ENCODE results near the gene WIPI1.

DNA sequence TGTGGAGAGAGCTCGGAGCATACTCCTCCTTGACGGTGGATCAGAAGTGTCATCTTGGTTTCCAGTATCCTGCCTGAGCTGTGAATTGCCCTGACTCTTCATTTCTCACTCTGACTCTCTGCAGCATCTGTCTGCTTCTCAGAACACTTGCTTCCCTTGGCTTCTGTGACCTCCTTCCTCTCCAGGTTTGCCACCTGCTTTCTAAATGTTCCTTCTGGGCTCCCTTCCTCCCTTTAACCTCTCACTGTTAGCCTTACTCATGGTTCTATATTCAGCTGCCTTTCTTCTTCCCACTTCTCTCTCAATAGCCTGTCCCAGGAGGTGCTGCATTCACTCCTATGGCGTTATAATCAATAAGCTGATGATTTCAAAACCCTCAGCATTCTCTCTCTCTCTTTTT lies 43.8 kb upstream of the WIPI1 start:
- TF ChIP-seq, protein P1, sequence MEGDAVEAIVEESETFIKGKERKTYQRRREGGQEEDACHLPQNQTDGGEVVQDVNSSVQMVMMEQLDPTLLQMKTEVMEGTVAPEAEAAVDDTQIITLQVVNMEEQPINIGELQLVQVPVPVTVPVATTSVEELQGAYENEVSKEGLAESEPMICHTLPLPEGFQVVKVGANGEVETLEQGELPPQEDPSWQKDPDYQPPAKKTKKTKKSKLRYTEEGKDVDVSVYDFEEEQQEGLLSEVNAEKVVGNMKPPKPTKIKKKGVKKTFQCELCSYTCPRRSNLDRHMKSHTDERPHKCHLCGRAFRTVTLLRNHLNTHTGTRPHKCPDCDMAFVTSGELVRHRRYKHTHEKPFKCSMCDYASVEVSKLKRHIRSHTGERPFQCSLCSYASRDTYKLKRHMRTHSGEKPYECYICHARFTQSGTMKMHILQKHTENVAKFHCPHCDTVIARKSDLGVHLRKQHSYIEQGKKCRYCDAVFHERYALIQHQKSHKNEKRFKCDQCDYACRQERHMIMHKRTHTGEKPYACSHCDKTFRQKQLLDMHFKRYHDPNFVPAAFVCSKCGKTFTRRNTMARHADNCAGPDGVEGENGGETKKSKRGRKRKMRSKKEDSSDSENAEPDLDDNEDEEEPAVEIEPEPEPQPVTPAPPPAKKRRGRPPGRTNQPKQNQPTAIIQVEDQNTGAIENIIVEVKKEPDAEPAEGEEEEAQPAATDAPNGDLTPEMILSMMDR (IDR thresholded peaks at IDR 0.05; ENCODE audit: insufficient read depth, low read length): no peak
- TF ChIP-seq POLR2AphosphoS5 (IDR thresholded peaks at IDR 0.05; ENCODE audit: low read depth): no peak
- TF ChIP-seq GABPA (IDR thresholded peaks at IDR 0.05; ENCODE audit: low read depth): no peak
- TF ChIP-seq, protein P2, sequence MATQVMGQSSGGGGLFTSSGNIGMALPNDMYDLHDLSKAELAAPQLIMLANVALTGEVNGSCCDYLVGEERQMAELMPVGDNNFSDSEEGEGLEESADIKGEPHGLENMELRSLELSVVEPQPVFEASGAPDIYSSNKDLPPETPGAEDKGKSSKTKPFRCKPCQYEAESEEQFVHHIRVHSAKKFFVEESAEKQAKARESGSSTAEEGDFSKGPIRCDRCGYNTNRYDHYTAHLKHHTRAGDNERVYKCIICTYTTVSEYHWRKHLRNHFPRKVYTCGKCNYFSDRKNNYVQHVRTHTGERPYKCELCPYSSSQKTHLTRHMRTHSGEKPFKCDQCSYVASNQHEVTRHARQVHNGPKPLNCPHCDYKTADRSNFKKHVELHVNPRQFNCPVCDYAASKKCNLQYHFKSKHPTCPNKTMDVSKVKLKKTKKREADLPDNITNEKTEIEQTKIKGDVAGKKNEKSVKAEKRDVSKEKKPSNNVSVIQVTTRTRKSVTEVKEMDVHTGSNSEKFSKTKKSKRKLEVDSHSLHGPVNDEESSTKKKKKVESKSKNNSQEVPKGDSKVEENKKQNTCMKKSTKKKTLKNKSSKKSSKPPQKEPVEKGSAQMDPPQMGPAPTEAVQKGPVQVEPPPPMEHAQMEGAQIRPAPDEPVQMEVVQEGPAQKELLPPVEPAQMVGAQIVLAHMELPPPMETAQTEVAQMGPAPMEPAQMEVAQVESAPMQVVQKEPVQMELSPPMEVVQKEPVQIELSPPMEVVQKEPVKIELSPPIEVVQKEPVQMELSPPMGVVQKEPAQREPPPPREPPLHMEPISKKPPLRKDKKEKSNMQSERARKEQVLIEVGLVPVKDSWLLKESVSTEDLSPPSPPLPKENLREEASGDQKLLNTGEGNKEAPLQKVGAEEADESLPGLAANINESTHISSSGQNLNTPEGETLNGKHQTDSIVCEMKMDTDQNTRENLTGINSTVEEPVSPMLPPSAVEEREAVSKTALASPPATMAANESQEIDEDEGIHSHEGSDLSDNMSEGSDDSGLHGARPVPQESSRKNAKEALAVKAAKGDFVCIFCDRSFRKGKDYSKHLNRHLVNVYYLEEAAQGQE (IDR thresholded peaks at IDR 0.05; ENCODE audit: insufficient replicate concordance, low read depth): no peak
- no peak for TF ChIP-seq SPI1 (IDR thresholded peaks at IDR 0.05; ENCODE audit: borderline replicate concordance, low read depth)

All from HL-60 (cell line).